ENCODE data around the gene FBRSL1. TPM values are rescaled to one million over a fixed set of nuclear protein-coding genes. Genes with fewer than 3 reads are reported as not detected.

FBRSL1 gene
- total RNA-seq, 2 experiments from 2014 or later, result 60.3 to 65.4 TPM

GRCh38 chr12:132506328-132507160 lies 16.6 kb downstream of the FBRSL1 start:
- CTCF ChIA-PET, result no interaction called here
- POLR2A ChIA-PET, result no interaction called here

- ChIA-PET POLR2A (no interaction called here), CTCF (interaction anchor here (0.5 to 1.0 kb wide), 2 partner anchors 16 to 72 kb away, joined by 3 read pairs; no protein-coding TSS in a partner anchor)
Observed at GRCh38 chr12:132507161-132507538, 17.2 kb downstream of the FBRSL1 start.

- CTCF ChIA-PET, result interaction anchor here (0.5 to 1.0 kb wide), 2 partner anchors 15 to 73 kb away, joined by 3 read pairs; no protein-coding TSS in a partner anchor
- POLR2A ChIA-PET, result no interaction called here
Observed at GRCh38 chr12:132507656-132508490, 17.9 kb downstream of the FBRSL1 start.

GRCh38 chr12:132508491-132508740 lies 18.5 kb downstream of the FBRSL1 start:
- ChIA-PET CTCF (no interaction called here), POLR2A (no interaction called here)

- ChIA-PET CTCF (no interaction called here), POLR2A (no interaction called here)
Observed at GRCh38 chr12:132508860-132509732, 19.1 kb downstream of the FBRSL1 start.

GRCh38 chr12:132510111-132510724 lies 20.3 kb downstream of the FBRSL1 start:
- CTCF ChIA-PET, result no interaction called here
- POLR2A ChIA-PET, result no interaction called here

- POLR2A ChIA-PET, result no interaction called here
- CTCF ChIA-PET, result no interaction called here
Observed at GRCh38 chr12:132510746-132511477, 21.0 kb downstream of the FBRSL1 start.

- POLR2A ChIA-PET, result no interaction called here
- CTCF ChIA-PET, result no interaction called here
Observed at GRCh38 chr12:132511516-132512196, 21.7 kb downstream of the FBRSL1 start.

- CTCF ChIA-PET, result no interaction called here
- POLR2A ChIA-PET, result no interaction called here
Observed at GRCh38 chr12:132512197-132513069, 22.5 kb downstream of the FBRSL1 start.

GRCh38 chr12:132513070-132513398 lies 23.1 kb downstream of the FBRSL1 start:
- ChIA-PET CTCF (interaction anchor here (0.6 kb wide), 1 partner anchor 141 kb away, joined by 3 read pairs; no protein-coding TSS in a partner anchor), POLR2A (no interaction called here)

GRCh38 chr12:132513458-132514135 lies 23.6 kb downstream of the FBRSL1 start:
- ChIA-PET POLR2A (no interaction called here), CTCF (interaction anchor here (0.6 to 2.1 kb wide), 2 partner anchors 10 to 141 kb away, joined by 3 to 9 read pairs; no protein-coding TSS in a partner anchor)

- POLR2A ChIA-PET, result no interaction called here
- CTCF ChIA-PET, result interaction anchor here (2.1 kb wide), 1 partner anchor 9 kb away, joined by 9 read pairs; no protein-coding TSS in a partner anchor
Observed at GRCh38 chr12:132514216-132514820, 24.4 kb downstream of the FBRSL1 start.

GRCh38 chr12:132514838-132515237 lies 24.9 kb downstream of the FBRSL1 start:
- CTCF ChIA-PET, result interaction anchor here (2.1 kb wide), 1 partner anchor 9 kb away, joined by 9 read pairs; no protein-coding TSS in a partner anchor
- POLR2A ChIA-PET, result interaction anchor here (0.6 kb wide), 1 partner anchor 253 kb away, joined by 6 read pairs; no protein-coding TSS in a partner anchor

- ChIA-PET CTCF (interaction anchor here (0.8 to 0.9 kb wide), 2 partner anchors 54 to 98 kb away, joined by 3 read pairs; no protein-coding TSS in a partner anchor), POLR2A (no interaction called here)
Observed at GRCh38 chr12:132516095-132517012, 26.4 kb downstream of the FBRSL1 start.

GRCh38 chr12:132517013-132517739 lies 27.2 kb downstream of the FBRSL1 start:
- POLR2A ChIA-PET, result no interaction called here
- CTCF ChIA-PET, result interaction anchor here (1.2 kb wide), 1 partner anchor 102 kb away, joined by 5 read pairs; no protein-coding TSS in a partner anchor
